Sciatic nerve (tissue), 2 donors: ENCODE results near the gene DNAH3. TPM values are rescaled to one million over a fixed set of nuclear protein-coding genes. Genes with fewer than 3 reads are reported as not detected.
"Not testable (repeated sequence)": the region's sequence is repeated elsewhere in the genome, so short reads cannot be mapped to it uniquely, and the experiment has no call there.

ENCODE experiments used
- ATAC-seq: fragments of 200-7000 bp; cut with Tn5 transposase; one replicate; pipeline ENCODE4 v1.9.1; 2020; ENCODE audit warnings: mild to moderate bottlenecking, moderate library complexity
- DNase-seq: peaks from one replicate; pipeline ENCODE4 v3.0.0-alpha.2; 2020; ENCODE audit warnings: low spot score
- intact Hi-C: fragments of 100-400 bp; cut with DNase I; formaldehyde crosslinking; loops from one replicate; pipeline ENCODE4 v1.14.2; 2022
- total RNA-seq: library from RNA; stranded (reverse); fragmentation: NEBNext Ultra II Directional; extraction: Animal tissue kit (Norgen Biotek cat#: 25700); gene quantifications from one replicate; pipeline ENCODE4 v1.2.1, GENCODE V29; 2021
- donor health status: DM: no; HTN: no; CAD: no.
- donor health status: DM: no; HTN: no; CAD: no.

DNAH3 gene, protein sequence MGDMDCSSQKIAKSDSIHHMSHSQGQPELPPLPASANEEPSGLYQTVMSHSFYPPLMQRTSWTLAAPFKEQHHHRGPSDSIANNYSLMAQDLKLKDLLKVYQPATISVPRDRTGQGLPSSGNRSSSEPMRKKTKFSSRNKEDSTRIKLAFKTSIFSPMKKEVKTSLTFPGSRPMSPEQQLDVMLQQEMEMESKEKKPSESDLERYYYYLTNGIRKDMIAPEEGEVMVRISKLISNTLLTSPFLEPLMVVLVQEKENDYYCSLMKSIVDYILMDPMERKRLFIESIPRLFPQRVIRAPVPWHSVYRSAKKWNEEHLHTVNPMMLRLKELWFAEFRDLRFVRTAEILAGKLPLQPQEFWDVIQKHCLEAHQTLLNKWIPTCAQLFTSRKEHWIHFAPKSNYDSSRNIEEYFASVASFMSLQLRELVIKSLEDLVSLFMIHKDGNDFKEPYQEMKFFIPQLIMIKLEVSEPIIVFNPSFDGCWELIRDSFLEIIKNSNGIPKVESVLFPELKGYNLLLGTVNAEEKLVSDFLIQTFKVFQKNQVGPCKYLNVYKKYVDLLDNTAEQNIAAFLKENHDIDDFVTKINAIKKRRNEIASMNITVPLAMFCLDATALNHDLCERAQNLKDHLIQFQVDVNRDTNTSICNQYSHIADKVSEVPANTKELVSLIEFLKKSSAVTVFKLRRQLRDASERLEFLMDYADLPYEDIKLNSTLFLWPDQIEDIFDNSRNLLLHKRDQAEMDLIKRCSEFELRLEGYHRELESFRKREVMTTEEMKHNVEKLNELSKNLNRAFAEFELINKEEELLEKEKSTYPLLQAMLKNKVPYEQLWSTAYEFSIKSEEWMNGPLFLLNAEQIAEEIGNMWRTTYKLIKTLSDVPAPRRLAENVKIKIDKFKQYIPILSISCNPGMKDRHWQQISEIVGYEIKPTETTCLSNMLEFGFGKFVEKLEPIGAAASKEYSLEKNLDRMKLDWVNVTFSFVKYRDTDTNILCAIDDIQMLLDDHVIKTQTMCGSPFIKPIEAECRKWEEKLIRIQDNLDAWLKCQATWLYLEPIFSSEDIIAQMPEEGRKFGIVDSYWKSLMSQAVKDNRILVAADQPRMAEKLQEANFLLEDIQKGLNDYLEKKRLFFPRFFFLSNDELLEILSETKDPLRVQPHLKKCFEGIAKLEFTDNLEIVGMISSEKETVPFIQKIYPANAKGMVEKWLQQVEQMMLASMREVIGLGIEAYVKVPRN (N-terminal part only)
- 0.36 TPM for total RNA-seq

DNA sequence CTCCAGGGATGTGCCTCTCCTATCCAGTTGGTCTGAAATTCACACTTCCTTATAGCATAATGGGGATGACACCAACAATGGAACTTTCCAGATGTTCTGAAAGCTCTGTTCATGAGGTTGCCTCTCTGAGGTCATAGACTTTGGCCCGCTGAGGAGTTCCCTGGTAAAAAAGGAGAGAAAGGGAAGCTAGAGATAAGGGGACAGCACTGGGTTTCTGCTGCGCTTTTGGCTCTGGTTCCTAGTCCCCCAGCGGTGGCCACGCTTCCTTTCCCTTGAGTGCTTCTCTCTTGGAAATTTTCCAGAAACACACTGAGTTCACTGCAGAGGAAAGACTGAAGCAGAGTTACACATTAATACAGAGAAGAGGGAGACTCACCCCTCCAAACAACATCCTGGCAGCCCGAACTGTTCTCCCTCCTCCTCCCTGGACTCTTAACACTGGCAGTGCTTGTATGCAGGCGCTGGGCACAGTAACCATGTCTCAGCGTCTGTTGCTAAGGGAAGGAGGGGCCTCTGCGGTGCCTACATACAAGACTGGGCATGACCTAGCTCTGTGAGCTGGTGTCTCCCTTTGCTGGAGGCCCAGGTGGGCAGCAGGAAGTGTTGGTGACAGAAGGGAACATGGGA, at the start of gene DNAH3:
TSS of gene DNAH3 (minus strand) at position 472 of the 627 bp plus-strand sequence. CDS start 527 bp downstream, outside the sequence.
- DNase-seq (no peak), ATAC-seq (no peak)
- intact Hi-C loops = no loop called here

DNA sequence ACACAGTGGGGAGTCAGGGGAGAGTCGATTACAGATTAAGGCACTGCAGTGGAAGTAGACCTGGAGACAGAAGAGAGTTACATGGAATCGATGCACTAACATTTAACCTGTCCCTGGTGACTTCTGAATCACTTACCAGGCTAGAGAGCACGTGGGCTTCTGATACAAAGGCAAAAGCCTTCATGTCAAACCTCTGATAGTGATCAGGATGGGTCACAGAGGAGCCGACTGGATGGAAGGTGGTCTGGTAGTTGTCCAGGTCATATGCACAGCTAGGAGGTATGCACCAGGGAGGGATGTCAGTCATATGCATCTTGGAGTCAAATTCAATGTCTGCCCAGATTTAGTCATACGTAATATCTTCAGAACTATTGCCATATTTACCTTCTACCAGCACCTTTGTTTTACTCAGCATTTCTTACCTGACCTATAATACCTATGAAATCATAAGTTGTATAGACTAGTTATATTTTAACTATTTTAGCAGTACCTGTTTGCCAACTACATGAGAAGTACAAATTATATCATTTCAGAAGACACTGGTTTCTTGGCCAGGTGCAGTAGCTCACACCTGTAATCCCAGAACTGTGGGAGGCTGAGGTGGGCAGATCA, 49.1 kb upstream of the DNAH3 start:
- ATAC-seq (no peak), DNase-seq (no peak)
- intact Hi-C loops = no loop called here

DNA sequence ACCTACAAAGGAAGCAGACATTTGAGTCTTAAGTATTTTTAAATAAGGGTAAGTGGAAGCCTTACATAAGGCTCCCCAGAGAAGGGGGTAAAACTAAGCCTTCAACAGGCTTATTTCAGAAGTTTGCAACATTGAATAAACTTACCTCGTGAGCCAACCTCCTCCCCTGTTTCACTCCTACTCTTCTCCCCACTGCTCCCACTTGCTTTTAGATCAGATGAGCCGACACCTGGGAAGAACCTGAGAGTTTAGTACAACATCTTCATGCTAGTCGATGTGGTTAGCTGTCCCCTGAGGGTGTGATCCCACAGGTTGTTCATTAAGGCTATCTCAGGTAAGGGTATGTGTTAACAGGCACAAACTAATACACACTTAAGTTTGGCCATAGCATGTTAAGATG, 47.0 kb upstream of the DNAH3 start:
- intact Hi-C loops = no loop called here
- ATAC-seq = no peak
- no peak for DNase-seq

DNA sequence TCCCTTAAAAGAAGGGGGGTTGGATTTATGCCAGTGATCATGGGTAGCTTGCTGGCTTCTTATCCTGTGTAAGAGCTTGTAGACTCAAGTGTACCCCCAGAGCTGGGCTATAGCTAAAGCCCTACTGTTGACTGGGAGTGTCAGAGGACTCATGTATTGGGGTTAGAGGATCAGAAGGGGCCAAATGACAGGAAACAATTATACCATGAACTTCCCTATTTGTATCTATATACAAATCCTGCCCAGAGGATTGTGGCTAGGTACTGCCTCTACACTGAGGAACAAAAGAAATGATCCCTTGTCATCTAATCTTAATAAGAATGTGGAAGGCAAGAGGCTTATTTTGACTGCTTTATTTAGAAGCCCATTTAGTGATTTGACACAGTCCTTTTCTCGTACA, 46.5 kb upstream of the DNAH3 start:
- DNase-seq (no peak), ATAC-seq (no peak)
- intact Hi-C loops = no loop called here

DNA sequence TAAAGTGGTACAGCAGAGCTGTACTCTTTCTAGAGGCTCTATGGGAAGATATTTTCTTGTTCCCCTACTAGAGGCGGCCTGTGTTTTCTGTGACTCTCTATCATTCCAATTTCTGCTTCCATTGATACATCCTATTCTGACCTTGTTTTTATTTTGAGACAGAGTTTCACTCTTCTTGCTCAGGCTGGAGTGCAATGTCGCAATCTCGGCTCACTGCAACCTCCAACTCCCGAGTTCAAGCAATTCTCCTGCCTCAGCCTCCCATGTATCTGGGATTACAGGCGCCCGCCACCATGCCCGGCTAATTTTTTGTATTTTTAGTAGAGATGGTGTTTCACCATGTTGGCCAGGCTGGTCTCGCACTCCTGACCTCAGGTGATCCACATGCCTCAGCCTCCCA, 44.7 kb upstream of the DNAH3 start:
- DNase-seq, intact Hi-C loops, ATAC-seq: not testable (repeated sequence)

DNA sequence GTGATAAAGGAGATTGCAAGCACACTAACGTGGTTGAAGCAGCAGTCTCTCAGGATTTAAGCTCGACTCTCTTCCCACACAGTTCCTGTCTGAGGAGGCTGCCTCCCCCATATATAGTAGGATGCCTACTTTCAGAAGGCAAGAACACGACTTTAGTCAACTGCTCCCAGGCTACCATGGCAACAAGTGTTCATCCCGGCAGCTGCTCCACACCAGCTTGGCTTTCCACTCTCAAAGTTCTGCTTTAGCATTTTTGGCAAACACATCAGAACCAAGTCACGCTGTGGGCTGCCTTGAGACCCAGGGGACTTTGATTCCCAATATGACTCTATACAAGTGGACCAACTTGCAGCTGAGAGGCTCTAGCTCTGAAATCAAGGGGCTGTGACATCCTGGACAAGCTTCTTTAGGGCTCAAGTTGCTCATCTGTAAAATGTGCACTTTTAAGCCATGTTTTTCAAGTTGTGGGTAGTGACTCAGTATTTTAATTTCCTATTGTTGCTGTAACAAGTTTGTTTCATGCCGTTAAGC, 44.2 kb upstream of the DNAH3 start:
- no peak for ATAC-seq
- intact Hi-C loops = no loop called here
- no peak for DNase-seq

DNA sequence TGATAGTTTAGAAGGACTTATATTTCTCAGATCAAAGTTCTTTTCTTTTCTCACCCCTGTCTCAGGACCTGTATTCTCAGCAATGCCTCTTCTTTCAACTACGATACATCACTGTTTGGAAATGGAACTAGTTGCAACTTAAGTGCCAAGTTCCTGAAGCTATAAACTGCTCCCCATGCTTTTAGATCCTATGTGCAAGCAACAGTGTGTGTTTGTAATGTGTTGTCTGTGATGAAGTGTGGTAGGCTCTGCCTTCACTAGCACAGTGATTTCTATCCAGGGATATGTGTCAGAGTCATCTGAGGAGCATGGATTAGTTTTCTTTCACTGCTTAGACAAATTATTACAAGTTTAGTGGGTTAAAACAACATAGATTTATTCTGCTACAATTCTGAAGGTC, 42.3 kb upstream of the DNAH3 start:
- intact Hi-C loops = no loop called here
- ATAC-seq (no peak), DNase-seq (no peak)

DNA sequence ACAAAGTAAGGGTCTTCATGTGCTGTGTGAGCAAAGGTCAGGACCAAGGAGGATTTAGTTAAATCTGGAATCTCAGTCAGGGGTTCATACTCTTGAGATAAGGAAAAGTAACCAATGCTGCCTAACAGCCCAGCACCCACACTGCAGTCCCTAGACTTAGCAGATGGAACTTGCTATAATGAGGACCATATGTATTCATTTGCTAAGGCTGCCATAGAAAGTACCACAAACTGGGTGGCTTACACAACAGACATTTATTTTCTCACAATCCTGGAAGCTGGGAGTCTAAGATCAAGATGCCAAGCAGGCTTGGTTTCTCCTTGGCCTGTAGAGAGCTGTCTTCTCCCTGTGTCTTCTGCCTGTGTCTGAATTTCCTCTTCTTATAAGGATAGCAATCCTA, 40.0 kb upstream of the DNAH3 start:
- DNase-seq (no peak), ATAC-seq (no peak)
- intact Hi-C loops = no loop called here

DNA sequence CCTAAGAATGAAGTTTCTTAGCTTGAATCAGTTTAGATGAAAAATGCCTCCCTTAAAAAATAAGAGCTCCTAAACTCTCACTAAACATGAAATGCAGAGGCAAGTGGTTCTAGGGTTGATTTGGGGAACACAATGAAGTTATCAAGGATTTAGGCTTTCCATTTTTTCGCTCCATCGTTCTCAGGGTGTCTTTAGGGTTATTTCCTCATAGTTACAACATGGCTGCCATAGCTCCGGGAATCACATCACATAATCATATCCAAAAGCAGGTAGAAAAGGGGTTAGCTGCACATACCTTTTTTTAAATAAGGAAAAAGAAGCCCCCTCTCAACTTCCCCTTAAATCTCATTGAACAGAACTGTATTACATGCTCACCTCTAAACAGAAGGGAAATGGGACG, 39.4 kb upstream of the DNAH3 start:
- intact Hi-C loops = no loop called here
- DNase-seq (no peak), ATAC-seq (no peak)

DNA sequence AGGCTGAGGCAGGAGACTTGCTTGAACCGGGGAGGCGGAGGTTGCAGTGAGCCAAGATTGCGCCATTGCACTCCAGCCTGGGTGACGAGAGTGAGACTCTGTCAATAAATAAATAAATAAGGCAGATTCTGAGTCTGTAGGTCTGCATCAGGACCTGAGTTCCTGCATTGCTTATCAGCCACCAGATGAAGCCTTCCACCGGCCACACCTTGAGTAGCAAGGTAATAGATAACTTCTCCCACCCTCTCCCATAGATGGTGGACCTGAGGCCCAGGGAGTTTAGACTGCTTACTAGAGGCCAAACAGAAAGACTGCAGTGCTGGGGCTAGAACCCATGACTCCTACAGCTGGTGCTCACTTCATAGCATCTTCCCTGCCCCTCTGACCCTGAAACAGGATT, 38.7 kb upstream of the DNAH3 start:
- ATAC-seq (no peak), DNase-seq (no peak)
- intact Hi-C loops = loop anchor here (10.0 kb wide), 1 partner anchor 105 kb away; no protein-coding TSS in a partner anchor

DNA sequence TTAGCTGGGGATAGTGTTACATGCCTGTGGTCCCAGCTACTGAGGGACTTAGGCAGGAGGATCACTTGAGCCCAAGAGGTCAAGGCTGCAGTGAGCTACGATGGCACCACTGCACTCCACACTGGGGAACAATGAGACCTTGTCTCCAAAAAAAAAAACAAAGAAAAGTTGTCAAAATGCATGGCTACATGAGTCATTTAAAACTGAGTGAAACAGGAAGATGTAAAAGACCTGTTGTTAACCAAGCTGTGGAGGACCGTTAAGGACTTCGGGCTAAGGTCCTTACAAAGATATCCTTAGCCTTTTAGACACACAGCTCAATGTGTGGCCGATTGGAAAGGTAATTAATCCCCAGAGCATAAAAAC, 35.7 kb upstream of the DNAH3 start:
- ATAC-seq = no peak
- no peak for DNase-seq
- intact Hi-C loops = loop anchor here (10.0 kb wide), 1 partner anchor 108 kb away; no protein-coding TSS in a partner anchor

DNA sequence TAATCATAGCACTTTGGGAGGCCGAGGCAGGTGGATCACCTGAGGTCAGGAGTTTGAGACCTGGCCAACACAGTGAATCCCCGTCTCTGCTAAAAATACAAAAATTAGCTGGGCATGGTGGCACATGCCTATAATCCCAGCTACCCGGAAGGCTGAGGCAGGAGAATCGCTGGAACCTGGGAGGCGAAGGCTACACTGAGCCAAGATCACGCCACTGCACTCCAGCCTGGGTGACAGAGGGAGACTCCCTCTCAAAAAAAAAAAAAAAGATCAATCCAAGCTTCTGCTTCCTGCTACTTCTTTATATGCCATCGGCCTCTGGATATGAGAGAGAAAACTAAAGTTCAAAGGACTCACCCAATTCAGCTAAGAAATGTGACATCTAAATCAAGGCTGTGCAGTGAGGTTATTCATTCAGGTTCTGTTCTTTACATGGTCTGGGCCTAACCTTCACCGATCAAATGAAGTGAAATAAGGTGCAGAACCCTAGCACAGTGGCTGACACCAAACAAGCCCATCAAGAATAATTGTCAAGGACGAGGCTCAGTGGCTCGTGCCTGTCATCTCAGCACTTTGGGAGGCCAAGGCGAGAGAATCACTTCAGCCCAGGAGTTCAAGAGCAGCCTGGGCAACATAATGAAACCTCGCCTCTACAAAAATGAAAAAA, 35.1 kb upstream of the DNAH3 start:
- intact Hi-C loops = loop anchor here (10.0 kb wide), 1 partner anchor 109 kb away; no protein-coding TSS in a partner anchor
- no peak for ATAC-seq

DNA sequence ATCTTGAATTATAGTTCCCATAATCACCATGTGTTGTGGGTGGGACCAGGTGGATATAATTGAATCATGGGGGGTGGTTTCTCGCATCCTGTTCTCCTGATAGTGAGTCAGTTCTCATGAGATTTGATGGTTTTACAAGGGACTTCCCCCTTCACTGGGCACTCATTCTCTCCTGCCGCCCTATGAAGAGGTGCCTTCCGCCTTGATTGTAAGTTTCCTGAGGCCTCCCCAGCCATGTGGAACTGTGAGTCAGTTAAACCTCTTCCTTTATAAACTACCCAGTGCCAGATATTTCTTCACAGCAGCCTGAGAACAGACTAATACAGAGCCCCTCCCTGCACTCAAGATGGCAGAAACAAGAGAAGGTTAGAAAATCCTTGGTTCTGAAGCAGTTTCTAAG, 34.2 kb upstream of the DNAH3 start:
- intact Hi-C loops = loop anchor here (10.0 kb wide), 1 partner anchor 110 kb away; no protein-coding TSS in a partner anchor
- no peak for ATAC-seq
- DNase-seq = no peak

More for the DNA sequence above, 35.1 kb upstream of the DNAH3 start:
- DNase-seq = no peak

DNA sequence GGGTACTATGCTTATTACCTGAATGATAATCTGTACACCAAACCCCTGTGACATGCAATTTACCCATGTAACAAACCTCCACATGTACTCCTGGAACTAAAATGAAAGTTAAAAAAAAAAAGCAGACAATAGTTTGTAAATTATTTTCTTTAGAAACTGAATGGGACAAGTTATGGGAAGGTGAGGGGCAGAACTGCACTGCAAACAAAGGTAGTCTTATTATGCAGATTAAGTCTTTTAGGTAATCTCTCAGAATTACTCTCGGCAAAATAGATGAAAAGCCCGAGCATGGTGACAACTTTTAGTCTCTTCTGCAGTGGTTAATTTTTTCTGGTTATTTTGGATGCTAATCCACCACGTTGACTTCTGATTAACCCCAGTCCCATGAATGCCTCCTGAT, 33.3 kb upstream of the DNAH3 start:
- ATAC-seq = no peak
- intact Hi-C loops = loop anchor here (10.0 kb wide), 1 partner anchor 111 kb away; no protein-coding TSS in a partner anchor

DNA sequence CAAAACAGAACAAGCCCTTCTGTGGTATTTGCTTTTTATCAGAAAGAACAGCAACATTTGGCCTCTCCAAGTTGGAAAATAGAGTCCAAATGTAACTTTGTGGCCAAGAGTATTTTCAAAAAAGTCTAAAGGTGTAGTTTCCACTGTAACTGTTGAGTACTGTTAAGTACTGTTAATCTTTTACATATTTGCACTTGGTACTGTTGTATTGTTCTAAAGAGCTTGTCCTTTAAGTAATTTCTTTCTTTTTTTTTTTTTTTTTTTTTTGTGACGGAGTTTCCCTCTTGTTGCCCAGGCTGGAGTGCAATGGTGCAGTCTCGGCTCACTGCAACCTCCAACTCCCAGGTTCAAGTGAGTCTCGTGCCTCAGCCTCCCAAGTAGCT, 29.3 kb upstream of the DNAH3 start:
- ATAC-seq = no peak
- intact Hi-C loops = loop anchor here (10.0 kb wide), 1 partner anchor 115 kb away; no protein-coding TSS in a partner anchor
- no peak for DNase-seq

More for the DNA sequence above, 33.3 kb upstream of the DNAH3 start:
- no peak for DNase-seq

DNA sequence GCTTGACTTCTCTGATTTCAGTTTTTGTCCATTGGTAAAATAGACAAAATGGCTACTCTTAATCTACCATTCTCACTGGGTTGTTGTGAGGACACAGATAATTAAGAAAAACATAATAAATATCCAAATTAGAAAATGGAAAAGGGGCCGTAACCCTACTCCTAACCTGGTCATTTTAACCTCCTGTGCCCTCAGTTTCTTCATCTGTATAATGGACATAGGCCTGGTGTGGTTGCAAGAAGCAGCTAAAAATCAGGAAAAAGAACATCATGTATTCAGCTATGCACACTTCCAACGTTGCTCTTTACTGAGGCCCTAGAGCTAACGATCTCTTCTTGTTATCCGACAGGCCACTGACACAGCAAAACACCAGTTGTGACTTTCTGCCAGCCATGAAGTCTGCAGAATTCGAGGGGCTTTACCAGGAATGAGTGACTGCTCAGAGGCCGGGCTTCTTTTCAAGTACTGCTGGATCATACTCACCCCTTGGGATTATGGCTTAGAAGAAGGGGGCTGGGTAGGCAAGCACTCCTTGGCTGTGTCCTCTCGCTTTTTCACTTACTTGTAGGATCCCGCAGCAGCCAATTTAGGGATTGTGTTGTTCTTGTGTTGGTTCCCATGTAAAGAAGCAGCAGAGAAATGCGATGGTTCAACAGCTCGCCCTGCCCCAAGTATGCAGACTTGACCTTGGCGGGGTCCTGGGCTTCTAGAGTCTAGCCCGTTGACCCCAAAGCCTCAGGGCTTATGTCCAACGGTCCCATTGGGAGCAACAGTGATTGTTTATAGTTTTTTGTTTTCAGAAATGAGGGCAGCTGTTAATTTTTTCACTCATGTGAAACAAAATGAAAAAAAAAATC, 28.7 kb upstream of the DNAH3 start:
- ATAC-seq = peak; percentile 98
- intact Hi-C loops = no loop called here
- DNase-seq = peak; percentile 73

DNA sequence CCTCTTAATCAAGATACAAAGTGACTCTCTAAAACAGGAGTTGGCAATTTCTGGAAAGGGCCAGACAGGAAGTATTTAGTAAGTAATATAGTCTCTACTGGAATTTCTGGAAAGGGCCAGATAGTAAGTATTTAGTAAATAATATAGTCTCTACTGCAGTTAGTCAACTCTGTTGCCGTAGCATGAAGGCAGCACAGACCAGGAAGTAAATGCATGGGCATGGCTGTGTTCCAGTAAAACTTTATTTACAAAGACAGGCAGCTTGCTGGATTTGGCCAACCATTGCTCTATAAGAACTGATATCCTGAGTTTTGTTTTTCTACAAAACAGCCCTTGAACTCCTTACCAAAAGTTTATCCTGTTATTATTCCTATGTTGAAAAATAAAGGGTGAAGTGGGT, 24.8 kb upstream of the DNAH3 start:
- intact Hi-C loops = no loop called here
- no peak for DNase-seq
- no peak for ATAC-seq
